Testis (tissue), 2 donors: Measurements from ENCODE around the gene C20orf144.

Source experiments
- CTCF ChIP-seq, 3 experiments: fragments of 450-650 bp in 2 of 3; fragments of 200-600 bp in 1 of 3; sonication (generic) in 1 of 3; IDR thresholded peaks; one replicate each; pipeline ENCODE4 v1.5.1; 2016 to 2019; ENCODE audit warnings: antibody characterized with exemption in 3 of 3, mild to moderate bottlenecking in 2 of 3, moderate library complexity in 1 of 3
- POLR2A ChIP-seq: fragments of 450-650 bp; IDR thresholded peaks from one replicate; pipeline ENCODE4 v1.6.1; 2017; ENCODE audit warnings: antibody characterized with exemption, mild to moderate bottlenecking, moderate library complexity

DNA sequence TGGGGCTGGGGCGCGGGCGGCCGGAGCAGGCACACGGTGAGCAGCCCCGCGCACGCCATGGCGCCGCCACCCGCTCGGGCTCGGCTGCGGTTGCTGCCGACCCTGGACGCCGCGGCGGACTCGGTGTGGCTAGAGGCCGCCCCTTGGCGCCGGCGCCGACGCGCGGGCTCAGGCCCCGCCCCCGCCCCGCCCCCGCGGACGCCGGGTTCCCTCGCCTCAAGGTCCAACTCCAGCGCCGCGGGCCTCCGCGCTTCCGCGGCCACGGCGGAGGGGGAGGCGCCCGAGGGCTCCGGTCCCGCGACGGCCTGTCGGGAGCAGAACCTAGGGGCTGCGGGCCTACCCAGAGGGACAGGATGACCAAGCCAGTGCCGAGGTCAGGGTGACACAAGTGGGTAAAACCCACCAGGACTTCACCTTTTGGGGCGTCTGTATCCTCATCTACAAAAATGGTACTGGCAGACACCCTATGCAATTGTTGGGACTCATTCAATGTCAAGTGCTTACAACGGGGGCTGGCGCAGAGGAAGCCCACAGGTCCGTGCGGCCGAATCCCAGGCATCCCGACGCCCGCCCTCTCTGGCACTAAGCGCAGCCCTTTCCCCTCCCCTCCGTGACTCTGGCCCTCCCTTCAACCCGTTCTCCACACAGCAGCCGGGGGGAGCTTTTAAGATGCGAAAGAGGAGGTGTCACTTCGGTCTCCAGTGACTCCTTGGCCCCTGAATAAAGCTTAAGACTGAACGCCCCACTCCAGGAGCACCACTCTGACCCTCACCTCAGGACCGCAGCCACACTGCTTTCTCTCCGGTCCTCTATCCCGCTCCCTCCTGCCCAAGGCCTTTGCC lies 12.4 kb downstream of the C20orf144 start, which contains the start of gene NECAB3:
- no peak for TF ChIP-seq POLR2A
- no peak for TF ChIP-seq CTCF (IDR thresholded peaks at IDR 0.05)
